ENCODE results near the gene ELK4.

Gene ELK4

GRCh38 chr1:205626216-205626615 lies 5.6 kb downstream of the ELK4 start:
- Mint-ChIP-seq H3K9me3 (ENCODE audit: low read depth) (no peaks in the 10 kb centered on the region), H3K27ac (peak overlapping the region; percentile 75), H3K27me3 (no peaks in the 10 kb centered on the region), H3K4me3 (peak overlapping the region; percentile 47), H3K4me1 (ENCODE audit: low read depth) (peaks cover 67% of the 10 kb centered on the region), H3K36me3 (peaks cover 10% of the 10 kb centered on the region)

GRCh38 chr1:205623646-205624045 lies 8.2 kb downstream of the ELK4 start:
- Mint-ChIP-seq H3K4me1 (ENCODE audit: low read depth) (peaks cover 57% of the 10 kb centered on the region), H3K27ac (peak overlapping the region; percentile 29), H3K4me3 (no peak overlapping the region), H3K36me3 (peaks cover 13% of the 10 kb centered on the region), H3K9me3 (ENCODE audit: low read depth) (no peaks in the 10 kb centered on the region), H3K27me3 (no peaks in the 10 kb centered on the region)

GRCh38 chr1:205620269-205620668 lies 11.5 kb downstream of the ELK4 start:
- H3K4me1 Mint-ChIP-seq (ENCODE audit: low read depth), result peaks cover 43% of the 10 kb centered on the region
- peaks cover 11% of the 10 kb centered on the region for H3K36me3 Mint-ChIP-seq
- H3K4me3 Mint-ChIP-seq, result no peak overlapping the region
- no peaks in the 10 kb centered on the region for H3K27me3 Mint-ChIP-seq
- peak overlapping the region; percentile 87 for H3K27ac Mint-ChIP-seq
- no peaks in the 10 kb centered on the region for H3K9me3 Mint-ChIP-seq (ENCODE audit: low read depth)

GRCh38 chr1:205619376-205619775 lies 12.4 kb downstream of the ELK4 start:
- H3K4me1 Mint-ChIP-seq (ENCODE audit: low read depth), result peaks cover 39% of the 10 kb centered on the region
- no peak overlapping the region for H3K4me3 Mint-ChIP-seq
- H3K27ac Mint-ChIP-seq, result no peak overlapping the region
- H3K36me3 Mint-ChIP-seq, result peaks cover 13% of the 10 kb centered on the region
- no peaks in the 10 kb centered on the region for H3K9me3 Mint-ChIP-seq (ENCODE audit: low read depth)
- no peaks in the 10 kb centered on the region for H3K27me3 Mint-ChIP-seq

GRCh38 chr1:205616563-205617293 lies 15.1 kb downstream of the ELK4 start:
- Mint-ChIP-seq H3K27ac (peak overlapping the region; percentile 72), H3K4me3 (no peak overlapping the region), H3K4me1 (ENCODE audit: low read depth) (peaks cover 43% of the 10 kb centered on the region), H3K9me3 (ENCODE audit: low read depth) (no peaks in the 10 kb centered on the region), H3K27me3 (no peaks in the 10 kb centered on the region), H3K36me3 (peaks cover 14% of the 10 kb centered on the region)

- Mint-ChIP-seq H3K27me3 (no peaks in the 10 kb centered on the region), H3K27ac (peak overlapping the region; percentile 77), H3K4me1 (ENCODE audit: low read depth) (peaks cover 52% of the 10 kb centered on the region), H3K36me3 (peaks cover 14% of the 10 kb centered on the region), H3K9me3 (ENCODE audit: low read depth) (no peaks in the 10 kb centered on the region), H3K4me3 (no peak overlapping the region)
Measured at GRCh38 chr1:205615789-205616188, 16.0 kb downstream of the ELK4 start.

- no peaks in the 10 kb centered on the region for H3K27me3 Mint-ChIP-seq
- H3K9me3 Mint-ChIP-seq (ENCODE audit: low read depth), result no peaks in the 10 kb centered on the region
- peaks cover 60% of the 10 kb centered on the region for H3K4me1 Mint-ChIP-seq (ENCODE audit: low read depth)
- peak overlapping the region; percentile 80 for H3K27ac Mint-ChIP-seq
- peaks cover 11% of the 10 kb centered on the region for H3K36me3 Mint-ChIP-seq
- no peak overlapping the region for H3K4me3 Mint-ChIP-seq
Measured at GRCh38 chr1:205613854-205614412, 17.9 kb downstream of the ELK4 start.

- Mint-ChIP-seq H3K4me3 (no peak overlapping the region), H3K27me3 (no peaks in the 10 kb centered on the region), H3K27ac (no peak overlapping the region), H3K4me1 (ENCODE audit: low read depth) (peaks cover 64% of the 10 kb centered on the region), H3K36me3 (peaks cover 11% of the 10 kb centered on the region), H3K9me3 (ENCODE audit: low read depth) (no peaks in the 10 kb centered on the region)
Measured at GRCh38 chr1:205612556-205612955, 19.3 kb downstream of the ELK4 start.

- Mint-ChIP-seq H3K27ac (peak overlapping the region; percentile 16), H3K36me3 (peaks cover 11% of the 10 kb centered on the region), H3K27me3 (no peaks in the 10 kb centered on the region), H3K9me3 (ENCODE audit: low read depth) (no peaks in the 10 kb centered on the region), H3K4me1 (ENCODE audit: low read depth) (peaks cover 64% of the 10 kb centered on the region), H3K4me3 (no peak overlapping the region)
Measured at GRCh38 chr1:205612104-205612503, 19.7 kb downstream of the ELK4 start.

- peaks cover 55% of the 10 kb centered on the region for H3K4me1 Mint-ChIP-seq (ENCODE audit: low read depth)
- H3K27me3 Mint-ChIP-seq, result no peaks in the 10 kb centered on the region
- H3K36me3 Mint-ChIP-seq, result peaks cover 8% of the 10 kb centered on the region
Measured at GRCh38 chr1:205610901-205611466, 20.8 kb downstream of the ELK4 start.

GRCh38 chr1:205610036-205610435 lies 21.8 kb downstream of the ELK4 start:
- Mint-ChIP-seq H3K36me3 (peaks cover 8% of the 10 kb centered on the region), H3K9me3 (ENCODE audit: low read depth) (no peaks in the 10 kb centered on the region), H3K27ac (peak overlapping the region; percentile 46), H3K4me3 (no peak overlapping the region), H3K4me1 (ENCODE audit: low read depth) (peaks cover 50% of the 10 kb centered on the region), H3K27me3 (no peaks in the 10 kb centered on the region)

More at GRCh38 chr1:205610901-205611466, 20.8 kb downstream of the ELK4 start:
- Mint-ChIP-seq H3K4me3 (peak overlapping the region; percentile 4), H3K9me3 (ENCODE audit: low read depth) (no peaks in the 10 kb centered on the region), H3K27ac (peak overlapping the region; percentile 52)

GRCh38 chr1:205604825-205605505 lies 26.8 kb downstream of the ELK4 start:
- H3K4me1 Mint-ChIP-seq (ENCODE audit: low read depth), result peaks cover 32% of the 10 kb centered on the region
- no peaks in the 10 kb centered on the region for H3K9me3 Mint-ChIP-seq (ENCODE audit: low read depth)
- no peaks in the 10 kb centered on the region for H3K27me3 Mint-ChIP-seq
- H3K36me3 Mint-ChIP-seq, result peaks cover 9% of the 10 kb centered on the region
- no peak overlapping the region for H3K4me3 Mint-ChIP-seq
- H3K27ac Mint-ChIP-seq, result no peak overlapping the region

GRCh38 chr1:205604059-205604458 lies 27.8 kb downstream of the ELK4 start:
- Mint-ChIP-seq H3K9me3 (ENCODE audit: low read depth) (no peaks in the 10 kb centered on the region), H3K36me3 (peaks cover 9% of the 10 kb centered on the region), H3K27me3 (no peaks in the 10 kb centered on the region), H3K4me1 (ENCODE audit: low read depth) (peaks cover 29% of the 10 kb centered on the region), H3K4me3 (no peak overlapping the region), H3K27ac (peak overlapping the region; percentile 64)

- Mint-ChIP-seq H3K4me3 (no peak overlapping the region), H3K27me3 (no peaks in the 10 kb centered on the region), H3K4me1 (ENCODE audit: low read depth) (peaks cover 30% of the 10 kb centered on the region), H3K27ac (no peak overlapping the region), H3K36me3 (peaks cover 10% of the 10 kb centered on the region), H3K9me3 (ENCODE audit: low read depth) (no peaks in the 10 kb centered on the region)
Measured at GRCh38 chr1:205601205-205601604, 30.6 kb downstream of the ELK4 start.

- H3K27ac Mint-ChIP-seq, result peak overlapping the region; percentile 83
Measured at GRCh38 chr1:205600085-205600484, 31.7 kb downstream of the ELK4 start.

More at GRCh38 chr1:205600085-205600484, 31.7 kb downstream of the ELK4 start:
- H3K27me3 Mint-ChIP-seq, result no peaks in the 10 kb centered on the region
- H3K4me3 Mint-ChIP-seq, result peak overlapping the region; percentile 6
- peaks cover 13% of the 10 kb centered on the region for H3K36me3 Mint-ChIP-seq
- no peaks in the 10 kb centered on the region for H3K9me3 Mint-ChIP-seq (ENCODE audit: low read depth)
- H3K4me1 Mint-ChIP-seq (ENCODE audit: low read depth), result peaks cover 38% of the 10 kb centered on the region

Measured in activated naive CD8-positive, alpha-beta T cell (primary cell).